Fibroblast of pulmonary artery (primary cell): ENCODE results near the gene BBS4.
"Not testable (repeated sequence)": the region's sequence is repeated elsewhere in the genome, so short reads cannot be mapped to it uniquely, and the experiment has no call there.

ENCODE experiments used
- DNase-seq: peaks from one replicate; pipeline ENCODE4 v3.0.0-alpha.2; 2010; ENCODE audit warnings: low read depth
- H3K4me3 ChIP-seq: replicated peaks from 2 replicates; pipeline ENCODE4 v1.5.1; 2011; ENCODE audit warnings: low read depth, mild to moderate bottlenecking, control low read depth, low read length, moderate library complexity
- CTCF ChIP-seq: IDR thresholded peaks from 2 replicates; pipeline ENCODE4 v1.5.1; 2011; ENCODE audit warnings: mild to moderate bottlenecking, control low read depth, low read length, inconsistent platforms; ENCODE audit errors: missing control alignments

Gene BBS4

GRCh38 chr15:72725446-72725845, 39.4 kb downstream of the BBS4 start:
- TF ChIP-seq CTCF, result no peak
- no peak overlapping the region for H3K4me3 ChIP-seq
- no peak for DNase-seq

- not testable (repeated sequence) for H3K4me3 ChIP-seq, DNase-seq
Measured at GRCh38 chr15:72725851-72726250, 39.8 kb downstream of the BBS4 start.

GRCh38 chr15:72727154-72727553, 41.1 kb downstream of the BBS4 start:
- H3K4me3 ChIP-seq, result no peak overlapping the region
- TF ChIP-seq CTCF, result no peak
- DNase-seq, result no peak

GRCh38 chr15:72728249-72728648, 42.2 kb downstream of the BBS4 start:
- peak; percentile 14 for DNase-seq
- H3K4me3 ChIP-seq, result not testable (repeated sequence)

- H3K4me3 ChIP-seq, result no peak overlapping the region
- no peak for TF ChIP-seq CTCF
- no peak for DNase-seq
Measured at GRCh38 chr15:72728821-72729220, 42.8 kb downstream of the BBS4 start.

GRCh38 chr15:72732086-72732485, 46.1 kb downstream of the BBS4 start:
- no peak overlapping the region for H3K4me3 ChIP-seq
- no peak for TF ChIP-seq CTCF

GRCh38 chr15:72732516-72732915, 46.5 kb downstream of the BBS4 start:
- no peak for TF ChIP-seq CTCF

More at GRCh38 chr15:72732086-72732485, 46.1 kb downstream of the BBS4 start:
- no peak for DNase-seq

GRCh38 chr15:72733941-72734738, 48.1 kb downstream of the BBS4 start:
- no peak overlapping the region for H3K4me3 ChIP-seq
- TF ChIP-seq CTCF, result no peak
- DNase-seq, result no peak

More at GRCh38 chr15:72732516-72732915, 46.5 kb downstream of the BBS4 start:
- no peak overlapping the region for H3K4me3 ChIP-seq
- DNase-seq, result no peak
